Astrocyte (in vitro differentiated cells and primary cell): ENCODE results near the gene RPL13. TPM values are rescaled to one million over a fixed set of nuclear protein-coding genes. Genes with fewer than 3 reads are reported as not detected.

Experiments
- DNase-seq: peaks from one replicate; pipeline ENCODE4 v3.0.0-alpha.2; 2010; ENCODE audit warnings: low read depth
- FAIRE-seq: peaks from 2 replicates; lab custom pipeline; 2011; peaks lifted over from hg19 to GRCh38; lab: Jason Lieb, UNC
- H2AFZ ChIP-seq: 2 replicates; pipeline ENCODE4 v1.6.0; 2012; ENCODE audit warnings: low read depth, low read length, inconsistent platforms
- H3K27ac ChIP-seq: 2 replicates; pipeline ENCODE4 v1.5.1; 2011; ENCODE audit warnings: low read depth, low read length, inconsistent platforms
- H3K27me3 ChIP-seq: 2 replicates; pipeline ENCODE4 v1.6.0; 2011; ENCODE audit warnings: low read length, inconsistent platforms; ENCODE audit not compliant: insufficient read depth
- H3K36me3 ChIP-seq: 2 replicates; pipeline ENCODE4 v1.5.1; 2011; ENCODE audit warnings: low read length, inconsistent platforms; ENCODE audit not compliant: insufficient read depth
- H3K4me1 ChIP-seq: 2 replicates; pipeline ENCODE4 v1.5.1; 2011; ENCODE audit warnings: low read length, inconsistent platforms; ENCODE audit not compliant: insufficient read depth
- H3K4me2 ChIP-seq: 2 replicates; pipeline ENCODE4 v1.6.0; 2012; ENCODE audit warnings: low read length, inconsistent platforms
- H3K4me3 ChIP-seq: 2 replicates; pipeline ENCODE4 v1.5.1; 2011; ENCODE audit warnings: low read depth, mild to moderate bottlenecking, low read length, inconsistent platforms; ENCODE audit not compliant: insufficient read depth
- H3K79me2 ChIP-seq: 2 replicates; pipeline ENCODE4 v1.6.0; 2012; ENCODE audit warnings: mild to moderate bottlenecking, low read length, inconsistent platforms; ENCODE audit not compliant: insufficient read depth
- H3K9ac ChIP-seq: 2 replicates; pipeline ENCODE4 v1.6.0; 2012; ENCODE audit warnings: mild to moderate bottlenecking, low read length, inconsistent platforms
- H3K9me3 ChIP-seq: 2 replicates; pipeline ENCODE4 v1.5.1; 2012; ENCODE audit warnings: low read depth, mild to moderate bottlenecking, low read length, inconsistent platforms; ENCODE audit not compliant: insufficient read depth
- H4K20me1 ChIP-seq: 2 replicates; pipeline ENCODE4 v1.6.0; 2012; ENCODE audit warnings: low read length, inconsistent platforms; ENCODE audit not compliant: insufficient read depth
- H3K27ac Mint-ChIP-seq: one replicate; pipeline ENCODE4 v1.8.0; 2021; ENCODE audit warnings: mild to moderate bottlenecking, mixed read lengths; ENCODE audit not compliant: unreplicated experiment
- H3K27me3 Mint-ChIP-seq: one replicate; pipeline ENCODE4 v1.8.0; 2021; ENCODE audit warnings: low read depth, mixed read lengths; ENCODE audit not compliant: unreplicated experiment
- H3K36me3 Mint-ChIP-seq: one replicate; pipeline ENCODE4 v1.8.0; 2021; ENCODE audit warnings: low read depth, mixed read lengths; ENCODE audit not compliant: unreplicated experiment
- H3K4me1 Mint-ChIP-seq: one replicate; pipeline ENCODE4 v1.8.0; 2021; ENCODE audit warnings: low read depth, mixed read lengths; ENCODE audit not compliant: unreplicated experiment
- H3K4me3 Mint-ChIP-seq: one replicate; pipeline ENCODE4 v1.8.0; 2021; ENCODE audit warnings: mild to moderate bottlenecking, moderate library complexity, mixed read lengths; ENCODE audit not compliant: unreplicated experiment
- H3K9me3 Mint-ChIP-seq: one replicate; pipeline ENCODE4 v1.8.0; 2021; ENCODE audit warnings: mild to moderate bottlenecking, mixed read lengths; ENCODE audit not compliant: unreplicated experiment
- EZH2 ChIP-seq: IDR thresholded peaks from 2 replicates; pipeline ENCODE4 v1.6.1; 2012; ENCODE audit warnings: mild to moderate bottlenecking, low read length, inconsistent platforms; ENCODE audit not compliant: insufficient read depth
- total RNA-seq: library from RNA; stranded (reverse); gene quantifications from 2 replicates; pipeline ENCODE4 v1.2.1, GENCODE V29; 2021
- TF ChIP-seq, protein P1 (sequence below): IDR thresholded peaks from 2 replicates; pipeline ENCODE4 v1.5.1; 2011; ENCODE audit warnings: low read depth, mild to moderate bottlenecking, inconsistent platforms, low read length, moderate library complexity; ENCODE audit not compliant: insufficient read depth

Gene RPL13
- total RNA-seq, 1 donor from 2014 or later, result 1,239 TPM

DNA sequence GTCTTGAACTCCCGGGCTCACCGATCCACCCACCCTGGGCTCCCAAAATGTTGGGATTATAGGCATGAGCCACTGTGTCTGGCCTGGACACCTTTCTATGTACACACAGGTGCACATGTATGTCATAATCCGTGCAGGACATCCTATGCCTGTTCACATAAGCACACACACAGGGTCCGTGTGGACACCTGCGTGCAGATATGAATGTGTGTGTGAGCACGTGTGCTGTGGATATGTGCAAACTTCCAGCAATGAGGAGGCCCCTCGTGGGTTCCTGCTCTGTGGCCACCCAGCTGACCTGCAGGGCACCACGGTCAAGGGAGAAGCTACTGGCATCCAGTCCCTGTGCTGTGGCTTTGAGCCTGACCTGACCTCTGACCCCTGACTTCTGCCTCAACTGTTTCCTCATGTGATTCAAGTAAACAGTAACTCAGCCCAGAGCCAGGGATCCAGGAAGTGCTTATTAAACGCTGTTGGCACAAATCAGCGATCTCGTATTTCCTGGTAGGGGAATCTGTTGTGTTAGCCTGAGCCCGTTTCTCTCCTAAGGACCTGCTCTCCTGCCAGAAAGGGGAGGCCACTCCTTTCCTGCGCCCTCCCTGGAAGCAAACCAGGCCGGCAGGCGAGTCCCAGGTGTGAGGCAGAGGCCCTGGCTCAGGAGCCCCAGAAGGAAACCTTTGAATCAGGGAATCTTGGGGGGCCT, 21.5 kb downstream of the RPL13 start:
- Histone ChIP-seq H3K4me3 (no peak overlapping the region), H3K9ac (peak overlapping the region; percentile 50), H3K27ac (peak overlapping the region; percentile 66), H4K20me1 (no peaks in the 10 kb centered on the region), H3K4me2 (peak overlapping the region; percentile 53), H3K27me3 (no peaks in the 10 kb centered on the region), H2AFZ (peak overlapping the region; percentile 5), H3K36me3 (no peaks in the 10 kb centered on the region), H3K9me3 (no peaks in the 10 kb centered on the region), H3K4me1 (peaks cover 17% of the 10 kb centered on the region), H3K79me2 (peaks cover 2% of the 10 kb centered on the region)
- Mint-ChIP-seq H3K27me3 (no peaks in the 10 kb centered on the region), H3K27ac (peak overlapping the region; percentile 84), H3K9me3 (no peaks in the 10 kb centered on the region), H3K4me3 (no peak overlapping the region), H3K36me3 (no peaks in the 10 kb centered on the region), H3K4me1 (peaks cover 10% of the 10 kb centered on the region)
- FAIRE-seq (no peak), DNase-seq (peak; percentile 62)
- TF ChIP-seq, protein P1, sequence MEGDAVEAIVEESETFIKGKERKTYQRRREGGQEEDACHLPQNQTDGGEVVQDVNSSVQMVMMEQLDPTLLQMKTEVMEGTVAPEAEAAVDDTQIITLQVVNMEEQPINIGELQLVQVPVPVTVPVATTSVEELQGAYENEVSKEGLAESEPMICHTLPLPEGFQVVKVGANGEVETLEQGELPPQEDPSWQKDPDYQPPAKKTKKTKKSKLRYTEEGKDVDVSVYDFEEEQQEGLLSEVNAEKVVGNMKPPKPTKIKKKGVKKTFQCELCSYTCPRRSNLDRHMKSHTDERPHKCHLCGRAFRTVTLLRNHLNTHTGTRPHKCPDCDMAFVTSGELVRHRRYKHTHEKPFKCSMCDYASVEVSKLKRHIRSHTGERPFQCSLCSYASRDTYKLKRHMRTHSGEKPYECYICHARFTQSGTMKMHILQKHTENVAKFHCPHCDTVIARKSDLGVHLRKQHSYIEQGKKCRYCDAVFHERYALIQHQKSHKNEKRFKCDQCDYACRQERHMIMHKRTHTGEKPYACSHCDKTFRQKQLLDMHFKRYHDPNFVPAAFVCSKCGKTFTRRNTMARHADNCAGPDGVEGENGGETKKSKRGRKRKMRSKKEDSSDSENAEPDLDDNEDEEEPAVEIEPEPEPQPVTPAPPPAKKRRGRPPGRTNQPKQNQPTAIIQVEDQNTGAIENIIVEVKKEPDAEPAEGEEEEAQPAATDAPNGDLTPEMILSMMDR, result no peak
- no peak for TF ChIP-seq EZH2

DNA sequence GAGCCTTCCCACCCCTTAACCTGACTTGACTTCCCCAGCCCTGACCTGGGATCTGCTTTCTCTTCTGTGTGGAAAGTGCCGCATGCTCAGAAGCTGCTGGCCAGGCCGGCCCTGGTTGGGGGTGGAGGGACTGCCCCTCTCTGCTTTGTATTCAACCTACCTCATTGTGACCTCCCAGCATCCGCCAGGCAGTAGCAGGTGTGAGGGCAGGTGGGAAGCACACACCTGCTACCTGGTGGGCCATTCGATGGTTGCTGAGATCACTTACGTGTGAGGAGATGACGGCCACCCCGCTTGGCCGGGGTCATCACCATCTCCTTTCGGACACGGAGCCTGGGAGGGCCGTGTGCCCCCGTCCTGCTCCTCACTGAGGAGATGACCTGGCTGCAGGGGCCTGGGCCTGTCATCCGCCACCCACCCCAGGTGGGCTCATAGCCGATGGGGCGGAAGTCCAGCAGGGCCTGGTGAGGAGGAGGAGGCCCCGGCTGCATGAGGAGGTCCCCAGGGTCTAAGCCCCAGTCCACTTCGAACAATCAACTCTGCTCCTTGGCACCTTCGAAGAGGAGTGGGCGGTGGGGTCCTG, 22.2 kb downstream of the RPL13 start:
- H3K4me1 Mint-ChIP-seq, result peaks cover 10% of the 10 kb centered on the region
- no peak for FAIRE-seq
- H3K9me3 ChIP-seq, result no peaks in the 10 kb centered on the region
- no peak overlapping the region for H3K27ac Mint-ChIP-seq
- H3K4me1 ChIP-seq, result peaks cover 17% of the 10 kb centered on the region
- H3K9ac ChIP-seq, result peak overlapping the region; percentile 50
- peak overlapping the region; percentile 53 for H3K4me2 ChIP-seq
- no peaks in the 10 kb centered on the region for H3K36me3 Mint-ChIP-seq
- H3K27me3 Mint-ChIP-seq, result no peaks in the 10 kb centered on the region
- H2AFZ ChIP-seq, result no peak overlapping the region
- no peaks in the 10 kb centered on the region for H3K27me3 ChIP-seq
- DNase-seq, result no peak
- H3K9me3 Mint-ChIP-seq, result no peaks in the 10 kb centered on the region
- H3K36me3 ChIP-seq, result no peaks in the 10 kb centered on the region
- no peaks in the 10 kb centered on the region for H3K79me2 ChIP-seq
- TF ChIP-seq, protein P1, result no peak
- TF ChIP-seq EZH2, result no peak
- peak overlapping the region; percentile 66 for H3K27ac ChIP-seq
- no peaks in the 10 kb centered on the region for H4K20me1 ChIP-seq
- no peak overlapping the region for H3K4me3 Mint-ChIP-seq
- no peak overlapping the region for H3K4me3 ChIP-seq
